ENCODE data around the gene PAXX.

DNA sequence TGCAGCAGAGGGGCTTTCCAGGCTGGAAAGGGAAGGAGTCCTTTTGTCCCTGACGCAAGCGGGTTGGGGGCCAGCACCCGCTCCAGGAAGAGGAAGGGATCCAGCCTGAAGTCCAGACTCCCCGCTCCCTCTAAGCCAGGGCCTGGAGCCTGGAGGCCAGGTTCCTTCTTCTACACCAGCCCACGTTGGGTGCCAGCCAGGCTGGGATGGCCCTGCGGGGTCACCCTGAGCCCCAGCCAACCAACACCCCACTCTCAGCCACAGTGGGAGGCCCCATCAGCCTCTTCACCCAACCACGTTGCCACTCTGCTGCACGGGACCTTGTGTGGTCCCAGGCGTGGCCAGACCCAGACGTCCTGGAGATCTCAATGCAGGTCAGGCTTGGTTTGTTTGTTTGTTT, 40.6 kb downstream of the PAXX start:
- TF ChIP-seq, protein P1, sequence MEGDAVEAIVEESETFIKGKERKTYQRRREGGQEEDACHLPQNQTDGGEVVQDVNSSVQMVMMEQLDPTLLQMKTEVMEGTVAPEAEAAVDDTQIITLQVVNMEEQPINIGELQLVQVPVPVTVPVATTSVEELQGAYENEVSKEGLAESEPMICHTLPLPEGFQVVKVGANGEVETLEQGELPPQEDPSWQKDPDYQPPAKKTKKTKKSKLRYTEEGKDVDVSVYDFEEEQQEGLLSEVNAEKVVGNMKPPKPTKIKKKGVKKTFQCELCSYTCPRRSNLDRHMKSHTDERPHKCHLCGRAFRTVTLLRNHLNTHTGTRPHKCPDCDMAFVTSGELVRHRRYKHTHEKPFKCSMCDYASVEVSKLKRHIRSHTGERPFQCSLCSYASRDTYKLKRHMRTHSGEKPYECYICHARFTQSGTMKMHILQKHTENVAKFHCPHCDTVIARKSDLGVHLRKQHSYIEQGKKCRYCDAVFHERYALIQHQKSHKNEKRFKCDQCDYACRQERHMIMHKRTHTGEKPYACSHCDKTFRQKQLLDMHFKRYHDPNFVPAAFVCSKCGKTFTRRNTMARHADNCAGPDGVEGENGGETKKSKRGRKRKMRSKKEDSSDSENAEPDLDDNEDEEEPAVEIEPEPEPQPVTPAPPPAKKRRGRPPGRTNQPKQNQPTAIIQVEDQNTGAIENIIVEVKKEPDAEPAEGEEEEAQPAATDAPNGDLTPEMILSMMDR (conservative IDR thresholded peaks at IDR 0.05 in 1 of 2, IDR thresholded peaks at IDR 0.05 in 1 of 2; ENCODE audit: low read depth in 1 of 2, low read length in 2 of 2) = no peak
- TF ChIP-seq EZH2 (IDR thresholded peaks at IDR 0.05; ENCODE audit: low read length, missing control alignments) = no peak
